ENCODE results near the gene GATA3.
"Not testable (repeated sequence)": the region's sequence is repeated elsewhere in the genome, so short reads cannot be mapped to it uniquely, and the experiment has no call there.

Gene GATA3

DNA sequence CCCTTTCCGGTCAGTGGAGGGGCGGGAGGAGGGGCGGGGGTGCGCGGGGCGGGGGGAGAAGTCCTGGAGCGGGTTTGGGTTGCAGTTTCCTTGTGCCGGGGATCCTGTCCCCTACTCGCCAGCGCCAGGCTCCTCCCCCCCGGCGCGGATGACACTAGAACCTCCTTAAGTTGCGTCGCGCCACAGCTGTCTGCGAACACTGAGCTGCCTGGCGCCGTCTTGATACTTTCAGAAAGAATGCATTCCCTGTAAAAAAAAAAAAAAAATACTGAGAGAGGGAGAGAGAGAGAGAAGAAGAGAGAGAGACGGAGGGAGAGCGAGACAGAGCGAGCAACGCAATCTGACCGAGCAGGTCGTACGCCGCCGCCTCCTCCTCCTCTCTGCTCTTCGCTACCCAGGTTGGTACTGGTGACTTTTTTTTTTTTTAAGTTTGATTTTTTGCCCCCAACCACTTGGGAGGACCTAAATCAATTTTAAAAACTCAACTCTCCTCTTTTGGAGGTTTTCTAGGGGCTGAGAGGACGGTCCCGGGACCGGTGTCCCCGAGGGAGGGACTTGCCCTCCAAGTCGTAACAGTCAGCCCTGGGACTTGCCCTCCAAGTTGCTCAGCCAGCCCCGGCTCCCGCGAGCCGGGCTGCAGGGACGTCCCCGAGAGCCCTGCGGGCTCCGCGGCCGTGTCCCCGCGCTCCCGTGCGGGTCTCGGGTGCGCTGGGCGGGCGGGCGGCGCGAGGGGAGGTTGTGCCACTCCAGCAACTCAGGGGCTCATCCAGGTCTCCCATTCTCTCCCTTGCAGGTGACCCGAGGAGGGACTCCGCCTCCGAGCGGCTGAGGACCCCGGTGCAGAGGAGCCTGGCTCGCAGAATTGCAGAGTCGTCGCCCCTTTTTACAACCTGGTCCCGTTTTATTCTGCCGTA lies at the start of gene GATA3:
Gene GATA3 (plus strand): TSS at position 195 of the 914 bp plus-strand sequence. CDS start 968 bp downstream, outside the sequence.
- no peak for DNase-seq

DNA sequence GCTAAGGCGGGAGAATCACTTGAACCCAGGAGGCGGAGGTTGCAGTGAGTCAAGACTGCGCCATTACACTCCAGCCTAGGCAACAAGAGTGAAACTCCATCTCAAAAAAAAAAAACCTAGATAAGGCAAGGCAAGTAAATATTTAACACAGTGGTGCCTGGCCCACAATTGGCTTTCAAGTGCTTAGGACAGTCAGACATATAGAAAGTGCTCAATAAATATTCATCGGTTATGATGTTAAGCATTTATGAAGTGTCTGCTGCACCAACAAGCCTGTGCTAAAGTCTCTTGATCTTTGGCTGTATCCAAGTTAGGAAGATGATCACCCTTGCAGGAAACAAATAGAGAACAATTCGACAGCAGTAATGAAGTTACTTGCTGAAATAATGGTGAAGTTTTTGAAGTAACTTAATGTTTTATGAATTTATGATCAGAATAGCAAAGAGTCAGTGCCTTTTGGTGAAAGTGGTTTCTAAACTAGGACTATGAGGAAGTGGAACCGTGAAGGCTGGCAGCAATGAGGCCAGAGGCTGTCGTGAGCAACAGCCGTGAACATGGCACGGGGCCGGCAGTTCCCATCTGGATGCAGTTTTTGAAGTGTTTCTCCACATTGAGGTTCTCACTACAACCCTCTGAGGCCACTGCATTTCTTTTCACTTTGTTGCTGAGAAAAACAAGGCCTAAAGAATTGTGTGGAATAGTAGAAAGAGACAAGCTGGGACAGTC lies 48.1 kb upstream of the GATA3 start:
- DNase-seq: no peak

DNA sequence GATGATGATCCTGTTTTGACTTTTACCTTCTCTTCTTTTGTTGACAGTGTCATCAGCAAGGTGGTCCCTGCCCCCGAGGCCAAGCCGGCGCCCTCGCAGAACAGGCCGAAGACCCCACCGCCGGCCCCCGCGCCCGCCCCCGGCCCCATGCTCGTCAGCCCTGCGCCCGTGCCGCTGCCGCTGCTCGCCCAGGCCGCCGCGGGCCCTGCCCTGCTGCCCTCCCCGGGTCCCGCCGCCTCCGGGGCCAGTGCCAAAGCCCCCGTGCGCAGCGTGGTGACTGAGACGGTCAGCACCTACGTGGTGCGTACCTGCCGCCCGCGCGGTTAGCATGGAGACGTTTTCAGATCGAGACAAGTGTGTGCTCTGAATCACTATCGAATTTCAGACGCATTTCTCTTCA lies 45.5 kb upstream of the GATA3 start:
- DNase-seq: no peak

DNA sequence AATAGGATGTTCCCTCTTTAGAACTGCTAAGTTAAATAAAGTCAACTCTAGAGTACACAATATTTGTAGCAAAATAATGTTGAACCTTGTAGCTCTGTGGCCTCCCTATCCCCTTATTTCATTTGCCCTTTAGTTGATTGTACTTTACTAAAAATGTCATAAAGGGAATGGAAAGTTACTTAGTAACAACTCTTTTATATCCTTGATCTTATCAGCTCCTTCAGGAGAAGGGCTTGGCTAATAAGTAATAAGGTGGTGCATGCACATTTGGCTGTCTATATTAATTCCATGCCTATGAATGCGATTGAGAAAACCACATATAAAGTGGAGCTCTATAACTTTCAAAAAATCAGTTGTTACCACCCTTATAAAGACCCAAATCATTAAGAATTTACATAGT lies 41.5 kb upstream of the GATA3 start:
- DNase-seq: no peak

DNA sequence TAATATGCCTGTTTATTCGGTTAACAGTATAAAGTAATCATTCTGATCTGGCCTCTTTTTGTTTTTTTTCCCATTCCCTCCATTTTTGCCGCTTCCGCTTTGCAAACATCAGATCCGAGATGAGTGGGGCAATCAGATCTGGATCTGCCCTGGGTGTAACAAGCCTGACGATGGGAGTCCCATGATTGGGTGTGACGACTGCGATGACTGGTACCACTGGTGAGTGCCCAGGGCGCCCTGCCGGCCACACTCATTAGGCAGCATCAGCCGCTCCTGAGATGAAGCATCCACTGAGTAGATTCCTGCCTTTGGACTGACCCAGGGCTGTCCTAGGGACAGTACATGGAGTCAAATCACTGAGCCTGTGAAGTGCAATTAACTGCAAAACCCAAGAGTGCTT lies 40.9 kb upstream of the GATA3 start:
- DNase-seq: no peak

DNA sequence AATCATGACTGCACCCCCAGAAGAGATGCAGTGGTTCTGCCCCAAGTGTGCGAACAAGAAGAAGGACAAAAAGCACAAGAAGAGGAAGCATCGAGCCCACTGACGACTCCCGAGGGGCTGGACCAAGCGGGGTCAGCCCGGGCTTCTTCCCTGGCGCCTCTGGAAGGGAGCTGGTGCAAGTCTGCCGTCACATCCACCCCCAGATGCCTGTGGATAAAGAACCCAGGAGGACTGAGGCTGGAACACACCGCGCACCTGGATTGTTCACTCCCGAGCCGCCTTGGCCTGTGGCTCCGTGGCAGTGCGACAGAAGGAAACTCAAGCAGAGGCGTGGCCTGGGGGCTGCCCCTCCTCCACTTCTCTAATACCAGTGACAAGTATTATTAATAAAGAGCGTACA lies 39.8 kb upstream of the GATA3 start:
- no peak for DNase-seq

DNA sequence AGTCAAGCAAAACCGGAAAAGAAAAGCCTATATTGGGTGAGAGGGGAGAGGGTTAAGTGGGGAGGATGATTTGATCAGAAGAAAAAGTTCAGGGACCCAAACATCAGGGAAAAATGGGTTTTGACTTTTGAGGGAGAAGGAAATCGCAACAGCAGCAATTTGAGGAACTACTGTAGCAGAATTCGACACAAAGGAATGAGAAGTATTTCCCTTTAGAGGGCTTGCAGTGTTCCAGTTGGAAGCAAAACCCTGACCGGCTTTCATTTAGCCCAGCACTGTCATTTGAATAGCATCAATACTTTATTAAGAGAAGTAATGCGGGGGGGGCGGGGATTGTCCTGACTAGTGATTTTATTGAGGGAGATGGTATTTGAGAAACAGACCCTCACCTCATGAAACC lies 37.2 kb upstream of the GATA3 start:
- DNase-seq: no peak

DNA sequence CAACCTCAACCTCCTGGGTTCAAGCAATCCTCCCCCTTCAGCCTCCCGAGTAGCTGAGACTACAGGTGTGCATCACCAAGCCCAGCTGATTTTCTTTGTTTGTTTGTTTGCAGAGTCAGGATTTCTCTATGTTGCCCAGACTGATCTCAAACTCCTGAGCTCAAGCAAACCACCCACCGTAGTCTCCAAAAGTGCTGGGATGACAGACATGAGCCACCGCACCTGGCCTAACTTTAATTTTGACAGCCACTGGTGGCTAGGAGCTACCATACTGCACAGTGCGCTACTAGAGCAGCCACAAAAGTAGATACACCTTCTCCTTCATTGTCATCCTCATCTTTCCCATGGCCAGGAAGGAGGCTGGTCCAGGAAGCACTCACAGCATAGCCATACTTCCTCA lies 31.2 kb upstream of the GATA3 start:
- DNase-seq: no peak

DNA sequence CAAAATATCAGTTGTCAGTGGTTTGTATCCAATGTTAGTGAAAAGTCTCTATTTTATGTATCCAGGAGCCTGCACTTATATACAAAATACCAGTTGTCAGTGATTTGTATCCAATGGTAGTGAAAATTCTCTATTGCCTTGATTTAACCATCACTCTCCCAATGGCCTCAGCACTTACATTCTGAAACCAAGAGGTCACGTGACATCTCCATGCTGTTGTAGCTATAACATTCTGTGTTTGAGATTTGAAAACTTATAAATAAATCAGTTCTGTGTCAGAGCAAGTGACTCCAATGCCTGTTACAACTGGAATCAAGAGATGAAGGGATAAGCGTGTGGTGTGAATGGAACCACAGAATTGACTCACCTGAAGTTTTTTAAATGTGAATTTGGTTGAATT lies 30.6 kb upstream of the GATA3 start:
- no peak for DNase-seq

DNA sequence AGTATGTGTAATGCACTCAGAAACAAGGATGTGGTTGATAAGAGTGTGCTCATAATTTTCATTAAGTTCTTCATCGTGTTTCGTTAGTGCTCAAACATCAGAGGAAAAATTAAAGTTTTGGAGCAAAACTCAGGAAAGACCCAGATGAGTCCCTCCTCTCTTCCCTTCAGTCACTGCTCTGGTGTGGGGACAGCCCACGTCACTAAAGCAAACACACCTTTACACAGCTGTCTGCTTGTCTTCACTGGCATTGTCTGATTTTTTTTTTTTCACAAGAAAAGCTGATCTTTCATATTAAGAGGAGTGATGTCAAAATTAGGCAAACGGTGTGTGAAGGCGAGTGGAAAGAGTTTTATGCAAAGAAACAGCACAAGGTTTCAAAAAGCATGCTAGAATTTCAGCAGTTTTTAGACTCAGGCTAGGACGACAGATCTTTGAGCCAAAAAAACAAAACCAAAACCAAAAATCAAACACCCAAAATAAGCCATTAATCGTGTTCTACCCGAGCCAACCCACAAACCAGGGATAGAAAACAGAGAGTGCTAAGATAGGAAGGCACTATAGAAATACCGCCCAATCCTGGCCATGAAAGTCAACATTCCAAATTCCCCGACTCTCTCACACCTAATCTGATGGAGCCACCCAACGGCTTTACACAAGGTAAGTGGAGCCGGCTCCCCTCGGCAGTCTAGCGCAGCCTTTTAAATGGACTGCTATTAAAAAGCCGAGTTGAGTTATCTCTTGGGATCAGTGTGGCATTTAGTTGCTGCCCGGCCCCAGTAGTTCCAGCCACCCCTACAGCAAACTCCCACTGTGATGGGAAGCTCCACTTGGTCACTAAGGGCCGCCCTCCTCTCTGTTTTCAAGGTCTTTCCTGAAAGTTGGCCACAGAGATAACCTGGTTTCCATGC lies 27.9 kb upstream of the GATA3 start:
- no peak for DNase-seq

DNA sequence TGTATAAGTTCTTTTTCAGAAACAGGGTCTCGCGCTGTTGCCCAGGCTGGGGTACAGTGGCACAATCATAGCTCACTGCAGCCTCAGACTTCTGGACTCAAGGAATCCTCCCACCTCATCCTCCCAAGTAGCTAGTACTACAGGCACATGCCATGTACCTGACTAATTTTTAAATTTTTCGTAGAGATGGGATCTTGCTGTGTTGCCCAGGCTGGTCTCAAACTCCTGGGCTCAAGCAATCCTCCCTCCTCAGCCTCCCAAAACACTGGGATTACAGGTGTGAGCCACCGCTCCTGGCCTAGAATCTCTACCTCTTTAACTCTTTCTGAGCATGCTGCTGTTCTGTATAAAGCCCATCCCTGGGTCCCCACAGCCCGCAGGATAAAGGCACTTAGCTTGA lies 23.3 kb upstream of the GATA3 start:
- DNase-seq: not testable (repeated sequence)

DNA sequence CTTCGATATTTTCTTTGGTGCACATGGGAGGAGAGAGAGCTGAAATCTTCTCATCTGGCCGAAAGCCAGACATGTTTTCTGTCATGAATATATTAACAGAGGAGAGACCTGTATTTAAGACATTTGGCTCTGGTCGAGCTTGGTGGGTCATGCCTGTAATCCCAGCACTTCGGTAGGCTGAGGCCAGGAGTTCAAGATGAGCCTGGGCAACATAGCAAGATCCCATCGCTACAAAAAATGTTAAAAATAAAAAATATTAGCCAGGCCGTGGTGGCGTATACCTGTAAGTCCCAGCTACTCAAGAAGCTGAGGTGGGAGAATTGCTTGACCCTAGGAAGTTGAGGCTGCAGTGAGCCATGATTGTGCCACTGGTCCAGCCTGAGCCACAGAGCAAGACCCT lies 21.9 kb upstream of the GATA3 start:
- no peak for DNase-seq

DNA sequence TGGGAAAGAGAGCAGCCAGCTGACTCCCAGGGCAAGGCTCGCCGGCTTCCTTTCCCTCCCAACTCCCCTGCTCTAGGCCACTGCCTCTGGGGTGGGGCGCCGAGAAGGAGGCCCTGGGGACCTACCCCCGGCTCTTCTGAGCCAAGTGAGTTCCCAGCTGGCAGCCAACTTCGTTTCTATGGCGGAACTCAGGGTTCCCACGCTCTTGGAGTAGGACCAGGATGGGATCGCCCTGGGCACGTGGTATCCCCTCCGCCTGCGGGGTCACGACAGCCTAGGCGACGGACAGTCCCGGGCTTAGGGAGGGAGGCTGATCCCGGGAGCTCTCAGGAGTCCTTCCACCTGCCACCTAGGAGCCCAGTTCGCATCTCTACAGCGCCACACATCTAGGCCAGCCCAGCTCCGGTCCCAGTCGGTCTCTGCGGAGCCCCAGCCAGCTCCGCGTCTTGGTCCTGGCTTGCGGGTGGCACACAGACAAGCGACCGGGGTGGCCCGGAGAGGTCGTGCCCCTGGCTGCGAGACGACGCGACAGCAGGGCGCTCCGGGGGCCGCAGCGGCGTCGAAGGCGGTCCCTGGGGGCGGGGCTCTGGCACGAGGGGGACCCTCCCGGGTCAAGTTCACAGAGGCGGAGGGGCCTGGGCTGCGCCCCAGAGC lies 20.5 kb upstream of the GATA3 start:
- DNase-seq: no peak

DNA sequence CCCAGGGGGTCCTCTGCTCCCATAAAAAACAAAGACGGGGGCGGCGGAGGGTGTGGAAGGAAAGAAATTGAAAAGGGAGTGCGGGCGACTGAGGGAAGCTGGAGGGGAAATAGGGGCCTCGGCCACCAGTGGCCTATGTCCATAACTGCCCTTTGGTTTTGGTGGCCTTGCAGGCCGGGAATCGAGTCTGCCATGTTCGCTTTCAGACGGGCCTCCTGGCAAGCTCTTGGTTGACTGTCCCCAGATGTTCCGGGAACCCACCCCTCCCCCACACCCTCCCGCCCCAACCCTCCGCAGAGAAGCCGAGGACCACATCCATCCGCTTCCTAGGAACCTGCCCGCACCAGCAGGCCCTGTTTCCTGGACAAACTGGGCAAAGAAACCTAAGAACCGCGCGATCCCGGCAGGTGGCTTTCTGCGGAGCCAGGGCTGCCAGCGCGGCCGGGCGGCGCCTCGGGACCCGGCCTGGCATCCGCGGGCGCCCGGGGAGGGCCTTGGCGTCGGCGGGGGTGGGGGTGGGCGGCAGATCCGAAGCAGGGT lies 20.0 kb upstream of the GATA3 start:
- no peak for DNase-seq

DNA sequence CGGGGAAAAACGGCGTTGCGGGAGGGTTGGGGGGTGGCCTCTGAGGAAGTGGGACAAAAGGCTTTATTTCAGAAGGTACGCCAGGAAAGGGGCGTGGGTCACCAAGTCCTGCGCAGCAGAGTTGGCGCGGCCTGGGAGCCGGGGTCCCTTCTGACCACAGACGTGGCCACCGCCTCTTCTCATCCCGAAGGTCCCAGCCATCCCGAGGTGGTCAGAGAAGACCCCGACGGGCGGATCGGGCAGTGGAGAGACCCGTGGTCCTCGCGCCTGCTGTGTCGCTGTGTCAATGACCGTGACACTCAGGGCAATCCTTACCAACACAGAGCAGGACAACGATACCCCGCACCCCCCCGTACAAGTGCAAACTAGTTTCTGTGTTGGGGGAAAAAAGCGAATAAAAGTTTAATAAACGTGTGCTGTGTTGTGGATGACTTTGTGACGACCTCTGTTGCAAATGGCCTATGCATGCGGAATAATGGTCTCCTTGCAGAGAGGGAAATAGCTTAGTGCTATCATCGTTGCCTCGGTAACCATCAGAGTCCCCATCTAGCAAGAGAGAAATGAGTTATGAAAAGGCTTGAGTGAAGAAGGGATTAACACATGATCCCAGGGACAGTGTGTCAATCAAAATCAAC lies 19.4 kb upstream of the GATA3 start:
- no peak for DNase-seq

DNA sequence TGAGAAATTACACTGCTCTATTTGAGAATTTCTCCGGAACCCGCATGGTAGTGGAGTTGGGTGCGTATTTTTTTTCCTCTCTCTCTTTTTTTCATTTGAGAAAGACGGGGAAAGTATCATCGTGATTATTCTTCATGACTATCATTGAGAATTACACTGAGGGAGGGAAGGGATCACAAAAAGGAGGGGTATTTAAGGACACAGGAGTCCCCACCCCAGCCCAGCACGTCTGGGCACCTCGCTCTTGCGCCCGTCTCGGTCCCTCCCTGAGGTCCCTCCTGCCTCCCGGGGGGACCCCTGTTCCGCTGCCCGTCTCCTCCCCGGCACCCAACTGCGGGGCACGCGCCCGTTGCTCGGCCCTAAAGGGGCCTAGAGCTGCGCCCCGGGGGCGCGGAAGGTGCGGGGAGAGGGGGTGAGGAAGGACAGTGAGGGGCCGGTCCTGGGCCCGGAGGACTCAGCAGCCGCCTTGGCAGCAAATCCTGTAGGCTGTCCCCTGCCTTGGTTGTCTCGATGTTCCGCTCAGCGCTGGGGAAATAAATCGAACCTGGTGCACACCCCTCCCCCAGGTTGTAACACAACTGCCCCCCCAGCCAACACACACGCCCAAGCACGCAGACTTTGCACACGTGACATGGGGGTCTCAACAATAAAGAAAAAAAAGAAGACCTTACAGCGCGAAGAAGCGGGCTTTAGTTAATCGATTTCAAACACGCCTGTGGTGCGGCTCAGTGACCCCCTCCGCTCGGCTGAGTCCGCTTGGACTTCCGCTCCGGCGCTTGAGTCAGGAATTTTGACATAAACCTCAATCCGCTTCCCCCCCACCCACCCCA lies 18.6 kb upstream of the GATA3 start:
- DNase-seq: no peak

DNA sequence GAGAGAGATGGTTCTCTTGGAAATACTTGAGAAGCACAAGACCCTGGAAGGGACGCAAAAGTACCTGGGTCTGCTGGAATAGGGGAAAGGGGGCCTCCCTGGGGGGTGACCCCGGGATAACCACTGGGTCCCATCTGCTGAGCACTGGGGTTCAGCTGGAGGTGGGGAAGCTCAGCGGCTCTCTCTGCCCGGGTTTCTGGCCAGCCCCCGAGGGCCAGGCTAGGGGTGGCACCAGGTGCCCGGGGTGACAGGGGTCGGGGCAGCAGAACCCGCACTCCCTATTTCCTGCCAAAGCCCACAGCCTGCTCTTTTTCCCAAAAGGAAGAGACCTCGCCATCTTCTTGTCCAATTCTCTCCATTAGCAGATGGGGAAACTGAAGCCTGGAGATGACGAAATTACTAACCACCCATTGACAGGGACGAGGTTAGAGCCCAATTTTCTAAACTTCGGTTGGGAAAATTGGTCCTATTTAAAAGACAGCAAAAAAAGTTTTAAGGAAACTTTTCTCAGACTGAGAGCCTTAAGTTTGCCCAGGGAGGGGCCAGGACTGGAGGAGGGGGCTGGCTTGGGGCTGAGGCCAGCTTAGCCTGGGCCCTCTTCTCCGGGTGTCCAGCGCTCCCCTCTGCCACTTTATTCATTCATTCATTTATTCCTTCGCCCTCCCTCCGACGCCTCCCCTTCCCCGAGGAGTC lies 17.8 kb upstream of the GATA3 start:
- DNase-seq: no peak

DNA sequence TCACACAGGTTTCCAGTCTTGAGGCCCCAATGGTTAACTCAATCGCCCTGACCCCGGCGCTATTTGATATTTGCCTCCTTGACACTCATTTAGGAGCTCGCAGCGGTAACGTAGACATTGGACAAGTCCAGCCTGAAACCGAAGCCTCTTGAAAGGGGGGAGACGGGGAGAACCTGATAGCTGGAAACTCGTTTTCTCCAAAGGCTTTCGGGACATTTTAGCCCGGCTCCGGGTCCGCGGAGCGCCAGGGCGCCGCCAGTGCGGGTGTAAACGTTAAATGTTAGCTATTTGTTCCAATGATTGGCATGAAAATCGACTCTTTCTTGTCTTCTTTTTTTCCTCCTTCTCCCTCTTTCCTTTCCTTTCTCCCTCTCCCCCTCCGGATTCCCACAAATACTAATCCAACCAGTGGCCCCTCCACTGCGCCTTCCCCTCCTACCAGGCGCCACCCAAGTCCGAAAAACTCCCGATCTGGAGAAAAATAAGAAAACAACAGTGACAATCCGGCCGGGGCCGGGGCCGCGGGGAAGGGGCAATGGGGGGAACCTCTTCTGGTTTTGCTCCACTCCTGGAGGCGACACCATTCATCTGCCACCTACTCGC lies 17.2 kb upstream of the GATA3 start:
- no peak for DNase-seq

DNA sequence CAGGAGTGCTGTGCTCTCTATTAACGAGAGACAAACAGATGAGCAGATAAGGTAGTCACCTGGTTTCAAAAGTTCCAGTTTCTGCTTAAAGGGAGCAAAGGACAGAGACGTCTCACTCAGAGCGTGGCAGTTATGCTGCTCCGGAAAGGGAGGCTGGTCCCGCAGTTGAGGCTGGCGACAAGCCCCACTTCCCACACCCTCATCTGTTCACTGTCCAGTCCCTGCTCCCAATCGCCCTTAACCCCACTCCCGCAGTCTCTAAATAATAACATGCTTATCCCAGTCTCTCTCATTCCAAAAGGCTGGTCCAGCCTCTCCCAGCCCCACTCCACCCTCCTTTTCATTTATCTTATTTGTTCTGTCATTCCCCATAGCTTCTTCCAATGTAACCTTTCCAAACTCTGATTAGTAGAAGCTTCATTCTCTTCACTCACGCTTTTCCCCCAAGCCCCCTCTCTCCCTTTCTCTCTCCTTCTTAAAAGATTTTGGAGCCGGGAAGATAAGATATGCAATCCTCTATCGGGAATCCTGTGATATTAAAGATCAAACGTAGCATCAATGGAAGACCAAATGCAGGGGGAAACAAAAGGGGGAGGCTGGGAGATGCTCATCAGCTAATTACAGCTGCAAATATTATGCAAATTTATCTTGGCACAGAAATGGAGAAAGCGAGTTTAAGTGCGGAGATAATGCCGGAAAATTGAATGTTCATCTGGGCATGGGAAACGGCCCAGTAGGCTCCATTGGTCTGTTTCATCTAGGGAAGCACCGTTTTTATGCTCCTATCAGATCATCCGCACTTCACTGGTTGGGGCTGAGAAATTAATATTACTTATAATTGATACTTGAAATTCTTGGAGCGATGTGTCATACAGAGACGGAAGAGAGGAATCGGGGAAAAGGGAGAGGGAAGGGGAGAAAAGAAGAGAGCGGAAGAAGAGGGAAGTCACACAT lies 16.3 kb upstream of the GATA3 start:
- no peak for DNase-seq

Measured in NCI-H2171 treated with DMSO at 0.1 percent for 48 hours (cell line).